Hepatic stellate cell (primary cell): ENCODE measurements around the gene LRRC8D.

ENCODE experiments used
- DNase-seq: peaks from one replicate; pipeline ENCODE4 v3.0.0; 2011; ENCODE audit warnings: low spot score

The LRRC8D gene

DNA sequence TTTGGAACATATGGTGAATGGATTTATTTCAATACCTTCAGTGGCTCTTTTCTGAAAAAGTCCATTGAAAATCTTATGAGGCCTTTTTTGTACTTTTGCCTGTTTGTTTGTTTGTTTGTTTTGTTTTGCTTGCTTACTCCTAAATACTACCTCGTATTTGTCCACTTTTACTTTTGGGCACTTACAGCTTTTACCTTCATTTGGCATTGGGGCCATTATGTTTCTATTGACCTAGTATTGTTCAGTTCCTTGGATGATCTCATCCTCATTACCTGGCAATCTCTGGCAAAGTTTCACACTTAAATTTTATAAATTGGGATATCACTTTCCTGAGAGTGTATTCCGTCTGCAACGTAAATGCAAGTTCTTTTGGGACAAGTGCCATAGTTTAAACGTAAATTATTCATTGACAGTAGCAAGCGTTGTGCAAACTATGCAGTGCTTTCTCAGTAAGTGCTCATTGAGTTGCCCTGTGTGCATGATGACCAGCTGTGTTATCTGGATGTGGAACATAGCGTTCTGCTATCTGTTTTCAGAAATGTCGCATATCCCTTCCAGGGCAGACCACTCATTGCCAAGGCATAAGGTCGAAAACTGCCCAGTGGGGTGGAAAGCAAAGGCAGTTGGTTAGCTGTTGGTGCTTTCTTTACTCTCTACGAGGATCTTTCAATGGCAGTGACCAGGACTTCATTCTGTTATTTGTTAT is 51.1 kb downstream of the LRRC8D start:
- DNase-seq: no peak

DNA sequence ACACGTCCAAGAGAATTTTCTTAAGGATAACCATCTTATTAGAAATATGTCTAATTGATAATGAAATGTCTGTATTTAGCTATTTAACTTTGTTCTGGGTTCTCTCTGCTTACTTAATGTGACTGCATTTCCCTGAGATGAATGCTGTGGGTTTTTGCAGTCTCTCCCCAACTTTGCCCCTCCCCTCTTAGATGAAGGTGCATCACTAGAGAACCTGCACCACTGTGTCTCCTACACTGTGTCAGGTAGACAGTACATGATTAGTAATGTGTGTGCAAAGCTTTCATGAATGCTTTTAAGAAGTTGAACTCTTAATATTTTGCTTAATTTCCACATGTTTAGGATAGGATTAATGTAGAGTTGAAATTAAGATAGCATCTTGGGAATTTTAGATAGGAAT is 51.7 kb downstream of the LRRC8D start:
- DNase-seq: no peak

DNA sequence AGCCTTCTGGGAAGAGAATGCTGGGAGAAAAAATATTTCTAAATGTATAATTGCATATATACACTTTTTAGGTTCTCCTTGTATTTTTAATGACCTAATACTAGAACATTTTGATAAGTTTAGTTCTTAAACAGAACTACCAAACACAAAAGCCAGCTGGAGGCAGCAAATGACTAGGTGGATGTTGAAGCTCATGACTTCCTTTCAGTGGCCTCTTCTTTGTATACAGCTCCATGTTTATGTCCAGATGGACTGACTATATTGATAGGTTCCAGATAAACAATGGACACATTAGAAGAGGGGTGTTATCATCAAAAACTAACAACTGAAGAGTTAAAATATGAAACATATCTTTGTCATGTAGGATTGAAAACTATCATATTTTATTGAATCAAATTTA is 52.5 kb downstream of the LRRC8D start:
- DNase-seq: no peak

DNA sequence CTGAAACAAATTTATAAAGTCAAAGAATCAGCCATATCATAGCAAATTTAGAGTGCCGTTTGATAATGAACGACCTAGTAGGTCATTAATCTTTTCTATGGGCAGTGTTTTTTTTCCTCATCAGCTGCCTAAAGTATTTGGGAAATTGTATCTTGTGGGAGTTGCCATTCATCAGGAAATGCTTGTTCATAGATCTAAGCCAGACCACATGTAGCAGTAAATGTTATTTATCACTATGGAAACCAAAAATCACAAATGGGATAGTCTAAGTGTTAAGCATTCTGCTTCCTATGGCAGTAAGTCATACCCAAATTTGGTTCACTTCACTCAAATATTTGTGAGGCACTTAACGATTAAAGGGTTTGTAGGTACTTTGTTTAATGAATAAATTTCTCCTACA is 52.9 kb downstream of the LRRC8D start:
- peak; percentile 28 for DNase-seq

DNA sequence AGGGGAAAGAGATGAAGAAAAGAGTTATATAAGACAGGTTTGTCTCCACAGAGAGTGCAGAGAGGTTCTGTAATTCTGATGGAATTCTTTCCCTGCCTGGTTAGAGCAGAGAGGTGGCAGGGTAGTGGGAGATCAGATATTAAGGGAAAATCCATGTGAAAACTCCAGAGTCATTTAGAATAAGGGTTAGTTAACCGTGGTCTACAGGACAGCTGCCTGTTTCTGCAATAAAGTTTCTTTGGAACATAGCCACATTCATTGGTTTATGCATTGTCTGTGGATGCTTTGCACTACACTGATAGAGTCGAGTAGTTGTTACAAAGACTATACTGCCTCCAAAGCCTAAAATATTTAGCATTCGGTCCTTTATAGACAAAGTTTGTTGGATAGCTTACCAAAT is 55.6 kb downstream of the LRRC8D start:
- DNase-seq: no peak

DNA sequence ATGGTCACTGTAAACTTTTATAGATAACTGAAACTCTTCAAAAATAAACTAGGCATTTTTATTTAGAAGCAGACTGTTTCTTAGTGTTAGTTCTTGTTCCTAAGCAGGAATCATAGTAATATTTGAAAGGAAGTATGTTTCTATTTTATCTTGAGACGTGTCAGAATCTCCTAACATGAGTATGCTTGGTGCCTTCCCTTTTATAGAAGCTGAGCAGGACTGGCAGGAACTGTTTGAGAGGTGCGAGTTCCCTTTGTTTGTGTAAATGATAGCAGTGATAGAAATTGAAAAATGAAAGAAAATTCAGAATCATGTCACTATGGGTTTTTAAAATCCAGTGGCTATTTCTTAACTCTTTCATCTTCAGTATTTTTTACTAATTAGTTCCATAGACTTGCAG is 56.9 kb downstream of the LRRC8D start:
- no peak for DNase-seq

DNA sequence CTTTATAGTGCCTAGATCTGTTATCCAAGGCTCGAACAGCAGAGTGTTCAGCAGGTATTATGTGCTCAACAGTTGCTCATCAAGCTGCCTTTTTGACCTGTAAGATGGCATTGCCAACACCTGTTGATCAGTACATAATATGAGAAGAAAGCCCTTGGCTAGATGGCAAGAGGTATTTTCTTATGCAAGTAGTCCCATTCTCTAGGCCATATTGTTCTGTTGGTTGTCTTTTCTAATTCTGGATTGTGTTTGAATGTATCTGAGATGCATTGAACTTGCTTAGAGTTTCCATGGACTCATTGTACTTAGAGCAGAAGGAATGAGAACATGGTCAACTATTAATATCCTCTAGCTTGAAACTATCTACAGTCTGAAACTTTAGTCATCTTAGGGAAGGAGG is 57.4 kb downstream of the LRRC8D start:
- DNase-seq: no peak

DNA sequence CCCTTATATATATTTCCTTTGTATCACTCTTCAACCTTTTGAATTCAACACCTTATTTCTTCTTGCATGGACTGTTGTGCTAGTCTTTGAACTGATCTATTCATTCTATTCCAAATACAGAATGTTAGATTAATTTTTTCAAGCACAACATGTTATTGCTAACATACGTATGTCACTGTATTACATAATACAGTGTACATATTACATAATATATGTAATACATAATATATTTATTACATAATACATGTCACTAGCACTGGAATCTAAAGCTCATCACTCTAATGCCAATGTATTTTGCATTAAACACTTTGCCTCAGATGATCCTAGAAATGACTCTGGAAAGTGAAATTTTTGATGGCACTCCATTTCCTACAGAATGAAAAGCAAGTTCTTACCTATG is 59.8 kb downstream of the LRRC8D start:
- no peak for DNase-seq

DNA sequence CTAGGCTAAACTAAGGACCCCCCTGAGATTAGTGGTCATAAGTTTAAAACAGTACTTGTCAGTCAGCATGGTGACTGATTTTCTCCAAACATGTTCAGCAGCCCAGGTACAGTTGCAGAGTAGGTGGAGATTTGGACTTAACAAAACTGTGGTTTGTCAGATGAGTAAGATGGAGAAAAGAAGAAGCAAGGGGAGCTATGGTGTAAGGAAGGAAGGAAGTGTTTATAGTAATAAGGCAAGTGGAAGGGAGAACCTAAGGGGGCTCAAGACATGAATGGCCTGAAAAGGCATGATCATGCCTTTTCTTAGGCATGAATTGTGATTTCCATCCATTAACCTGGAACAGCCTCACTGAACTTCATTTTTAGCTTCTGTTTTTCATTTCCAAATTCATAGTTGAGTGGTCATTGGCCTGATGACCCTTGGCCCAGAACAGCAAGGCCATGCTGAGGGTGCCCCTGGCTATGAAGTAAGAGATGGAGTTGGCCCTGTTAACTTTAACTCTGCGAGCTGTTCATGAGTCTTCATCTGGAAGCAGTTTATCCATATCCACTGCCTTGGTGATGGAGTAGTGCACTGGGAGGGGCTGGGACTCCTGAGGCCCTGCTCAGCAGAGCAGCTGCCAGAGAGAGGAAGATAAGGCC is 60.7 kb downstream of the LRRC8D start:
- DNase-seq: no peak

DNA sequence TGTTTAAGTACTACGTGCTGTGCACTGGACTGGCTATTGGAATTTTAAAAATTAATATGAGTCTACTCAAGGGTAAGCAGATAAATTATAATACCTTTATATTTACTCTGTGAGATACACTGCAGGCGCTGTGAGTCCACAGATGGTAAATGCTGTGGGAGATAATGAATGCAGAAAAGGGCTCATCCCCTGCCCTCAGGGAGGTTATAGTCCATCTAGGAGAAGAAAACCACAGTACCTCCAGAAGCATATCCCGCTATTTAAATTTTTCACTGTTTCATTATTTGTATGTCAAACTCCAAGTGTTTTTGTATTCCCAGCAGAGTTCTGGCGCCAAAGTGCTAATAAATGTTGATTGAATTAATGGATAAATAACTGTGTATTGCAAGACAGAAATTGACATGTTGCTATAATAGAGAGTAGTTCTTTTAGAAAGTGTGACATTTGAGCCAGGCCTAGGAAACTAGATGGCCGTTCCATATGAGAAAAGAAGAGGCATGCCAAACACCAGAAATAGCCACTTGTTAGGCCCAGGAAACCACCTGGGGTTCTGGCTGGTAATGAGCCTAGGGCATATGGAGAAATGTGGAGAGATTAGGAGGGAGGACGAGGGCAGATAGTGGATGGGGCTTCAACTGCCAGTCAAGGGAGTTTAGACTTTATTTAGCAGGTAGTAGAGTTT is 61.7 kb downstream of the LRRC8D start:
- no peak for DNase-seq

DNA sequence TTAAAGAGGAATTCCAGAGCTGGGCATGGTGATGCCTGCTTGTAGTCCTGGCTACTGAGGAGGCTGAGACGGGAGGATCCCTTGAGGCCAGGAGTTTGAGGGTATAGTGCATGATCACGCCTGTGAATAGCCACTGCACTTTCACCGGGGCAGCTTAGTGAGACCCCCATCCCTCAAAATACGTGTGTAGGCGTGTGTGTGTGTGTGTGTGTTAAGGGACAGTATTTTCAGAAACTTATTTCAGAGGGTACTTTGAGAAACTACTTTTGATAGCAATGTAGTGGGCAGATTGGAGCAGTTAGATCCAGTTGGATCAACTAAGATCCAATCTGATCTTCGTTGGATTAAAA is 62.2 kb downstream of the LRRC8D start:
- DNase-seq: no peak

DNA sequence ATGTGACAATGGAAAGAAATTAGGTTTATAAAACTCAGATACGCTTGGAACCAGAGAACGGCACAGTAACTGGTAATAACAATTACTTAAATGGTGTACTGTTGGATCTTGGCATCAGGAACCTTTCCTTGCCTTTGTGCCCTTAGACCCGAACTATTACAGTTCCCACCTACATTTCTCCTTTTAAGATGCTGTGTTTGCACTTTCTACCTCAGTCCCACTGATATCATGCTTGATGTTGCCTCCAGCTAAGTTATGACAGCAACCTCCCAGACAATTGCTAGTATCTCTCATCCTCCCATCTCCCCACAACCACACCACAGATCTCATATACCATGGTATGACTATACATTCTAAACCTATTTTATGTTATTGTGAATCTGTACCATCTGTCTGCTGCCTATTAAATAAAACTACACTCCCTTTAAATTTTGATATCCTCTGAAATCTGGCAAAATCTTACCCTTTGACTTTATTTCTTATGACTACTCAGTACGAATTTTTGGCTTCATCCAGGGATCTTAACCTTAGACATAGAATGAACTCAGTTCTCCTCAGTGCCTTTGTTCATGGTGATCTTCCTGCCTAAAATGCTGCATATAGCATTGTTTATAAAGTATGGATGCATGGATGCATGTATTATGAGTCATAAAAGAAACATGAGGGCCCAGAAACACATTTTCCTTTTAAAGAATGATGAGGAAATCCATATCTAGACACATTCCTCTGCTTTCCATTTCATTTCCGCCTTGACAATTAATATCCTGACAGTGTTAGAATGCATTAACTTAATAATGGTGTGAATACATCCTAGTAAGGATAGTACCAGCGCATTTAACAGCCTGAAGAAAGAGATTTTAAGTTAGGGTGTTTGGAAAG is 64.1 kb downstream of the LRRC8D start:
- no peak for DNase-seq

DNA sequence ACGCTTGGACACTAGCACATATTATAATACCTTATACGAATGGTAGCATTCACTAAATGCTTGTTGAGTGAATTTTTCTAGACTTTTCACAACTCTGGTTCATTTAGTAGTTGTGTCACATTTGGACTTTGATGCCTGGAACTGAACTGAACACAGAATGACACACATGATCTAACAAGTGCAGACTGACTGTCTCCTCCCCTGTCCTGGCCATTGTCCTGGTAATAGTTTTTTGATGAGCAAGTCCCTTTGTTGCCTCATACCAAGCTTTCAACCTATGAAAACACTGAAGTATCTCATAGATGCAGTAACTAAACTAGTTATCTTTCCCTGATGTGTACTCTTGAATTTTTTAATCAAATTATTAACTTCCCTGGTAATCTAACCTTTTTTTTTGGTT is 66.4 kb downstream of the LRRC8D start:
- DNase-seq: no peak

DNA sequence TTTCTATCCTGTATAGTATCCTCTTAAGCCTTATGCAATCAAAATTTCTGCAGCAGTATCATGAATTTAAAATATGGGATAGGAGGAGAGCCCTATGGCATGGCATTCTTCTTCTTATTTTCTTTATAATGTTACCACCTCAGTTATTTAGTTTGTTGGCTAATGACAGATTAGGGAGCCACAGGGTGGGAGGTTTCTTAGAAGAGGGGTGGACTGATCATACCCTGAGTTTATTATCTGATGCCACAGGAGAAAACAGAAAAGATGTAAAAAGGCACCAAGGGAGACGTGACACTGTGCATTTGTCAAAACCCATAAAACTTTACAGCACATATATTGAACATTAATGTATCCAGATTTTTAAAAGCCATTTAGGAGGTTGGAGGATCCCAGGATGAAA is 66.9 kb downstream of the LRRC8D start:
- DNase-seq: no peak

DNA sequence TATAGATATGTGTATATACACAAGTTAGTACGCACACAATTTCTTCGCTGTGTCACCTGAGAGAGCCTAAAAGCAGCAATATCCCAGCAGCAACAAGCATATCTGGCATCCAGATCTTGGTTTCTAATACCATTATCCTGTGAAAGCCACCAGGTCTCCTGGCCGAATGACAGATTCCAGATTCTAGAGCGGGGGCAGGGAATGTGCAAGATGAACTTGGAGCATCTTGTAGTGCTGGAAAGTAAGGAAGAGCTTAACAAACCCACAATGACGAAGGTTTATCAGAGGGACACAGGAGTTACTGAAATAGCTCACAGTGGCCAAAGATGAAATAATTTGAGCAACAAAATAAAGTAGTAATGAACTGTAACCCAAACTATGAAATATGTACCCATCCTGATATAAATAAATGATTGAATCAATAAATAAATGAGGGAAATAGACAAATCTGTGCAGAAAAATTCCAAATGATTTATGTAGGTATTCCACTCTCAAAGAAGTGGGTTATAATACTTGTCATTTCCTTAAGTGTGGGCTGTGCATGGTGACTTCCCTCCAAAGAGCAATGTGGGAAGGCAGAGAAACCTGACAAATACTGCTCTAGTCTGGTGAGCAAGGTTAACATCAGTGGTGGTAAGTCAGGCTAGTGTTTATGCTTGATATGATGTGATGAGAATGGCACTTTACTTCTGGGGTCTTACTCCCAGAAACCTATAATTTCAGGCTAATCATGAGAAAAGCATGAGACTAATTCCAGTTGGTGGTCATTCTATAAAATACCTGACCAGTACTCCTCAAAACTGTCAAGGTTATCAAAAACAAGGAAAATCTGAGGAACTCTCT is 67.9 kb downstream of the LRRC8D start:
- no peak for DNase-seq

DNA sequence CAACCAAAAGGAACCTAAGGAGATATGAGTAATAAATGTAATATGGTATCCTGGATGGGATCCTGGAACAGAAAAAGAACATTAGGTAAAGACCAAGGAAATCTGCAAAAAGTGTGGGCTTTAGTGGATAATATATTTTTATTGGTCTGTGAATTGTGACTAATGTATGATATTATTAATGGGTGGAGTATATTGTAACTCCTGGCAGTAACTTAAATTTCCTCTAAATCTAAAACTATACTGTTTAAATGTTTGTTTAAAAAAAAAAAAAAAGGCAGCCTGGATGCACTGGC is 68.4 kb downstream of the LRRC8D start:
- DNase-seq: no peak

DNA sequence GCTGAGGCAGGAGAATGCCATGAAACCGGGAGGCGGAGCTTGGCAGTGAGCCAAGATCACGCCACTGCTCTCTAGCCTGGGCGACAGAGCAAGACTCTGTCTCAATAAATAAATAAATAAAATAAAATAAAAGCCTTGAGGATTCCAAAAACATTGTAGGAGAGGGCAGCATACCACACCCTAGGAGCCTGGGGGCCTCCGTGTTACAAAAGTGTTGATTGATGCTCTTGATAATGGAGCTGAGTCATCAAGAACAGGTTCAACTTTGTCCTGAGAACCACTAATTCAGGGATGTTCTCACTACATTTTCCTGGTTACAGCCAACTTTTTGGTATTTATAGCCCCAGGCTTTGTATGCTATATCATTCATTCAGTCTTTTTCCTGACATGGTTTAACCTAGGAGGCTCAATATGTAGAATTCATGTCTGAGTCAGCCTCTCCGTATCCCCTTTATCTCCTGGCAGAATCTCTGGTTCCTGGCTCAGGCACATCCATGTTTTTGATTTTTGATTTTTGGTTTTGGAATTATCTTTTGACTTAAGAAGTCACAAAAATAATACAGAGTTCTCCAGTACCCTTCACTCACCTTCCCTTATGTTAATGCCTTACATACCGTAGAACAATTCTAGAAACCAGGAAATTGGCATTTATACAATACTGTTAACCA is 69.4 kb downstream of the LRRC8D start:
- DNase-seq: no peak

DNA sequence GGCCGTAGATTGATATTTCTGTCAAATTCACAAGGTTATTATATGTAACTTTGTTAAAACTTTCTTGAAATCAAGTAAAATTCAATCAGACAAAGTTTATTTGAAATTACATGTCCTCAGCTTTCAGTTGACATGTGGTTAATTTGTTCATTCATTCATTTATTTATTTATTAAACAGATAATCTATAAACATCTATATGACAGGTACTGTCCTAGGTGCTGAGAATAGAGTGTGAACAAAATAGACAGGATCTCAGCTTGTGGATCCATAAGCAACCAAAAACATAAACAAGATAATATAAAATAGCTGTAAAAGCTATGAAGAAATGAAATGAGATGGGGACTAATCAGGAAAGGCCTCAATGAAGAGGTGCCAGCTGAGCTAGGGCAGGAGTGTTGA is 72.0 kb downstream of the LRRC8D start:
- no peak for DNase-seq

DNA sequence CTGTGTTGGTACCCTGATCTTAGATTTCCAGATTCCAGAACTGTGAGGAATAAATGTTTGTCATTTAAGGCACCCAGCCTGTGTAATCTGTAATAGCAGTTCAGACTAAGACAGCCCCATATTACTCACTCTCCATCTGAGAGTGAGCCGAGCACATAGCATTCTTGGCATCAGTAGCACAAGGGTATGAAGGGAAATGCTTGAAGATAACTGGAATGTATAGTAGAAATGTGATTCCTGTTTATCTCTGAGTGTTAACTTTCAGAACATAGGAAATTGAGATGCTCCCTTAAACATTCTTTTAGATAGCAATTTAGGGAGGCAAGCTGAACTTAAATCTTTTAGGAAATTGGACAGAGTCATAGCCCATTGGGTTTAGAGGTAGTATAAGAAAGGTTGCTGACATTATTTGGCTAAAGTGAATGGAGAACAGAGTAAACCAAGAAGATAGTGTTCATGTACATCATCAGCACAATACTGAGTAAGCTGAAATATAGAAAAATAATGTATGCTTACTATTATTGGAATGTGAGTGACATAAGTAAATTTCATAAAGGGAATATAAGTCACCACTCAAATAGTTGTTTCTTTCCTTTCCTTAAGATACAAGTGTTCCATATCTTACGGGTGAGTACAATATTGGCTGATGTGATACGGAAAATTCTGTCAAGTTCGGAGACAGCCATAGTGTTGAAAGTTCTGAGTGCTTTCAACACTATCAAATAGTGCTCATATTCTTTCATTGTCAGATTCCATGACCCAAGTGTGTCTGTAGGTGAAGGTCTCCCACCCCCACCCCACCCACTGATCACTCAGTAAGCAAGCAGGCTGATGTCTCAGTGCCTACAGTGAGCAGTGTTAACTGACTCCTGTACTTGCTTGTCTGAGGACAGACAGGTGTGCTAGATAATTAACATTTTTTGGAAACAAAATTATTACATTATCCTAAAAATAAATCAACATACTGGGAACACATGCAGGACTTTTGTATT is 73.7 kb downstream of the LRRC8D start:
- peak; percentile 58 for DNase-seq
